ENCODE results near the gene AATK.

GRCh38 chr17:81075307-81075706, 90.7 kb downstream of the AATK start:
- TF ChIP-seq CHD2 (IDR thresholded peaks at IDR 0.05; ENCODE audit: low read length, partially characterized antibody), result no peak
- no peak for TF ChIP-seq PBX3 (IDR thresholded peaks at IDR 0.05)
- no peak for TF ChIP-seq CTCF (IDR thresholded peaks at IDR 0.05)
- no peak for TF ChIP-seq USF2 (IDR thresholded peaks at IDR 0.05)
- no peak for TF ChIP-seq RARB (CRISPR knock-in tag; IDR thresholded peaks at IDR 0.05)
- no peak for TF ChIP-seq POLR2AphosphoS2 (conservative IDR thresholded peaks at IDR 0.05; ENCODE audit: low read length)
- no peak for TF ChIP-seq EP300 (IDR thresholded peaks at IDR 0.05)
- no peak for TF ChIP-seq SMC3 (IDR thresholded peaks at IDR 0.05)

All from A549 (cell line).